Stimulated activated CD4-positive, alpha-beta T cell treated with anti-CD3 and anti-CD28 coated beads, TNF-alpha, amount 100 ng/mL, for 4 hours (primary cell): ENCODE results near the gene JOSD2.

ENCODE experiments used
- DNase-seq, 3 experiments: peaks; one replicate each; pipeline ENCODE4 v3.0.0-alpha.2; 2020; ENCODE audit warnings: low read depth in 3 of 3

JOSD2 gene

GRCh38 chr19:50496189-50497021 is 14.6 kb downstream of the JOSD2 start:
- no peak for DNase-seq

DNA sequence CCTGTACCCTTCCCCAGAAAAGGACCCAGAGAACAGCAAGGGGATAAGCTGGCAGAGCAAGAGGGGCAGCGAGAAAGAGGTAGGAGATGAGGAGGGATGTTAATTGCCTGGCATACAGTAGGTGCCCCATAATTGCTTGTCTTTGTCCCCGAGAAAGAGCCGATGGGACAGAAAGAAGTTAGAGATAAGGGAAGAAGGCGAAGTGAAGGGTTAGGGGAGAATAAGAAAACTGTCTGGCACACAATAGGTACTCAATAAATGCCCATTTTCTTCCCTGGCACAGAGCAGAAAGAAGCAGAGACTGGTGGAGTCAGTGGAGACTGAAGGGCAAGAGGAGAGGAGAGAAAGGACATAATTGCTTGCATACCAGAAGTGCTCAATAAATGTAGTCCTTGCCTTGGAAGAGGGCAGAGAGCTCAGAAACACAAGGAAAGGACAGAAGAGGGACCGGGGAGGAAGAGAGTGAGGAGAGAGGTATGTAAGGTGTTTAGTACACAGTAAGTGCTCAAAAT is 15.9 kb downstream of the JOSD2 start:
- DNase-seq, result no peak

DNA sequence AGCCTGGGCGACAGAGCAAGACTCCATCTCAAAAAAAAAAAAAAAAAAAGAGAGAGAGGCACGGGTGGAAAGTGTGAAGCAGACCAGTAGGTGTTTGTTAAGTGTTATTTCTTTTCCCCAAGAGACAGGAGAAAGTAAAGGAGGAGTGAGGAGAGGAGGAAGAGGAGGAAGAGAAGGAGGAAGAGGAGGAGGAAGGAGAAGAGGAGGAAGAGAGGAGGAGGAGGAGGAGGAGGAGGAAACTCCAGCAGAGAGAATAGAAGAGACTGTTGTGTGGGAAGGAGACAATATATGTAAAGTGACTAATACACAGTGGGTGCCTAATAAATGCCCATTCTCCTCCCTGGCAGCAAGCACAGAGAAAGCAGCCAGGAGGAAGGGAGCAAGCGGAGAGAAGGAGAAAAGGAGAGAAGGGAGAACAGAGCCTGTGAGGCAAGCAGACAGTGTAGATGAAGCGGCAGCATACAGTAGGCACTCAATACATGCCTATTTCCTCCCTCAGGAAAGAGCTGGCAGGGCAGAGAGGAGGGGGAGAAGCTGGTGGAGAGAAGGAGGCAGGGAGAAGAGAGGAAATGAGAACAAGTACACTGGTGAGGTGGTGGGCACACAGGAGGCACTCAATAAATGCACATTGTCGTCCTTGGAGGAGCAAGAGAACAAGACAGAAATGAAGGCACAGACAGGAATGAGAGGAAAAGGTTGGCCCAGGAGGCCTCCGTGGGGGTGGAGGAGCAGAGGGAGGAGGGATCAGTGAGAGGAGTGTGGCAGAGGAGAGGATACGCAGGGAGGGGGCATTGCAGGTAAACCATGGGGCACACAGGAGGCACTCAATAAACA is 16.6 kb downstream of the JOSD2 start:
- DNase-seq, result no peak

- no peak for DNase-seq
Observed at GRCh38 chr19:50493171-50493570, 17.8 kb downstream of the JOSD2 start.

GRCh38 chr19:50492303-50493052 is 18.5 kb downstream of the JOSD2 start:
- DNase-seq, result no peak

DNA sequence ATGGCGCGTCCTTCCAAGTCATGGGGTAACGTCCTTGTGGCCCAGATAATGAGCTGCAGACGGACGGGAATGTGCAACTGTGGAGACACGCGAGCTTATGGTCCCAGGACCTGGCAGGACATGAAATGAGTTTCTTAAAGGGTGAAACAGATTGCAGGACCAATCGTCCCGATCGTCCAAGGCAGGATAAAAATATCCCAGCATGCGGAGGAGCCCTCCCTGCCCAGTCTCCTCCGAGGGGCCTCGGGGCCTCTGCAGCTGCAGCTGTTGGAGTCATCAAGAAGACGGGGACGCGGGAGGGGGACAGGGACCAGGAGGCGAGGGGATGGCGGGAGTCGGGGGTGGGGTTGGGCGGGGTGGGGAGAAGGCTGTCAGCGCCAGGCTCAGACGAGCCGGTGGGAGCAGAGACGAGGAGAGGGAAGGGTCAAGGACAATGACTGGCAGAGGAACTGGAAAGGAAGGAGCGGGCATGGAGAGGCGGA is 20.0 kb downstream of the JOSD2 start:
- DNase-seq, result no peak

GRCh38 chr19:50490411-50490811 is 20.6 kb downstream of the JOSD2 start:
- no peak for DNase-seq

DNA sequence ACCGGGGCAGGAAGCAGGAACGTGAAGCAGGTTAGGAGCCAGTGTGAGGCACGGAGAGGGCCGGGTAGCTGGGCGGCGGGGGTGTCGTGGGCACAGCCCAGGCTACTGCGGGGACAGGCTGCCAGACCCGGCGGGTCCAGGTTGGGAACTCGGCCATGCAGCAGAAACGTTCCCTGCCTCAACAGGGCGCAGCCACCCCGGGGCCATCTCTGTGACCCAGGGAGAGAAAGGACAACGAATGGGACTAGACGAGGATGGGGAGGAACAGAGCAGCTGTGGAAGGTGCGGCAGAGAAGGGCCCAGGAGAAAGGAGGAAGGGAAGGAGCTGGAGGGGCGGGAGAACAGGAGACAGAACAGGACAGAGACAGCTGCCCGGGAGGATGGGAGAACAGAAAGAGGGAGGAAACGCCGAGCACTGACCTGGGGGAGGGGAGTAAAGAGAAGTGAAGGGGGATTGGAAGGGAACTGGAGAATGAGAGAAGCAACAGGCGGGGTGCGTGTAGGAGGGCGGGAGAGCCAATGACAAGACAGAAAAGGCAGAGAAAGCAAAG is 21.5 kb downstream of the JOSD2 start:
- DNase-seq, result no peak

DNA sequence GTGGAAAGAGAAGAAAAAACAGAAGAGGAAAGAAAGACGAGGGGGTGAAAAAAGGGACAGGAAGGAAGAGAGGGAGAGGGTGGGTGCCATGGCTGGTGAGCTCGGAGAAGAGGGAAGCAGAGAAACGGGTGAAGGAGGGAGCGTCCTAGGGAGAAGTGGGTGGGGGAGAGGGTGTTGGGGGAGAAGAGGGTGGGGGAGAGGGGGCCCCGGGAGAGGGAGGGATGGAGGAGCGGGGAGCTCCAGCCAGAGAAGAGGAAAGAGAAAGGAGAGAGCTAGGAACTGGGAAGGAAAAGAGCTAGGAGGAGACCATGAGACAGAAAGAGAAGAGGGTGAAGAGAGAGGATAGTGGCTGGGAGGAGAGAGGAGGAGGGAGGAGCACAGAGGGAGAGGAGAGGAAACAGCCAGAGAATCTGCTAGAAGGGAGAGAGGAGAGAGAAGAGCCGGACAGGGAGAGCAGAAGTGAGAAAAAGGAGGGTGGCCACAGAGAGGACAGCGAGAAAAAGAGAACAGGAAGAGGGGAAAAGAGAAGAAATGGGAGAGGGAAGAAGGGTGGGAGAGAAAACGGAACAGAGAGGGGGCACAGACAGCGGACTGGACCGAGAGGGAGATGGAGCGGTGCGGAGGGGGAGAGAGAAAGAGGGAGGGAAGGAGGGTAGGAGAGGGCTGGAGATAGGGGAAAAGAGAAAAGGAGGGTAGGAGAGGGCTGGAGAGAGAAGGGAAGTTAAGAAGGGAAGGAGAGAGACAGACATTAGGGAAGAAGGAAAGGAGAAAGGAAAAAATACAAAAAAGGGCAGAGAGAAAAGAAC is 22.4 kb downstream of the JOSD2 start:
- no peak for DNase-seq

GRCh38 chr19:50486823-50487515 is 24.0 kb downstream of the JOSD2 start:
- no peak for DNase-seq

DNA sequence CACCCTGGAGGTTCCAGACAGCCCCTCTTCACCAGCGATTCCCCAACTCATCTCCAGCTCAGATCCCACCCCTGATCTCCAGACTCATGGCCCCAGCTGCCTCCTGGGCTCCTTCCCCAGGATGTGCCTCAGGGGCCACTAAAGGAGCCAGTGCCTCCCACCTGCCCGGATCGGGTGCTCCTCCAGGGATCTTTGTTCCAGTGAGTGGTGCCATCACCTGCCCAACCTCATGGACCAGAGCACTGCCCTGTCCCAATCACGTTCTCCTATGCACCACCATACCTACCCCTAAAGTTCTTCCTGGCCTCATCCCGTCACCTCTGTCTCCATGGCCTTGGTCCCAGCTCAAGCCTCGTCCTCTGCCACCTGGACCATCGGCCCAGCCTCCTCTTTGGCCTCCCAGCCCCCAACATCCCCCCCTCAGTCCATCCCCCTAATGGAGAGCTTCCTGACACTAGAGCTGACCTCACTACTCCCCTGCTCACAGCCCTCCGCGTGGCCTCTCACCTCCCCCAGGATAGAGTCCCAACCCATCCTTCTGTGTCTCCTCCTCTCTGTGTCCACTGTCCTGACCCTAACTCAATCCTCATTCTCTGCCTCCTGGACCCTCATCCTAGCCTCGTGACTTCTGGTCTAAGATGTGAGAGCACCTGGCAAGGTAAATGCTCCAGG is 25.6 kb downstream of the JOSD2 start:
- no peak for DNase-seq

DNA sequence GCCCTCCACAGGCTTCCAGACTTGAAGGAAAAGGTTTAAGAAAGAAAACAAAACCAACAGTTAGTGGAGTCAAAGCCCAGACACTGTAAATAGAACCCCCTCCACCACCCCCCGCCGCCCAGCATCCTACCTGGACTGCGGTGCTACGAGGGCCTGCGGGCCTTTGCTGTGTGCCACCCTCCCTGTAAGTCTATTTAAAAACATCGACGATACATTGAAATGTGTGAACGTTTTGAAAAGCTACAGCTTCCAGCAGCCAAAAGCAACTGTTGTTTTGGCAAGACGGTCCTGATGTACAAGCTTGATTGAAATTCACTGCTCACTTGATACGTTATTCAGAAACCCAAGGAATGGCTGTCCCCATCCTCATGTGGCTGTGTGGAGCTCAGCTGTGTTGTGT is 28.1 kb downstream of the JOSD2 start:
- DNase-seq, result no peak

- DNase-seq, result no peak
Observed at GRCh38 chr19:50482271-50482855, 28.6 kb downstream of the JOSD2 start.

DNA sequence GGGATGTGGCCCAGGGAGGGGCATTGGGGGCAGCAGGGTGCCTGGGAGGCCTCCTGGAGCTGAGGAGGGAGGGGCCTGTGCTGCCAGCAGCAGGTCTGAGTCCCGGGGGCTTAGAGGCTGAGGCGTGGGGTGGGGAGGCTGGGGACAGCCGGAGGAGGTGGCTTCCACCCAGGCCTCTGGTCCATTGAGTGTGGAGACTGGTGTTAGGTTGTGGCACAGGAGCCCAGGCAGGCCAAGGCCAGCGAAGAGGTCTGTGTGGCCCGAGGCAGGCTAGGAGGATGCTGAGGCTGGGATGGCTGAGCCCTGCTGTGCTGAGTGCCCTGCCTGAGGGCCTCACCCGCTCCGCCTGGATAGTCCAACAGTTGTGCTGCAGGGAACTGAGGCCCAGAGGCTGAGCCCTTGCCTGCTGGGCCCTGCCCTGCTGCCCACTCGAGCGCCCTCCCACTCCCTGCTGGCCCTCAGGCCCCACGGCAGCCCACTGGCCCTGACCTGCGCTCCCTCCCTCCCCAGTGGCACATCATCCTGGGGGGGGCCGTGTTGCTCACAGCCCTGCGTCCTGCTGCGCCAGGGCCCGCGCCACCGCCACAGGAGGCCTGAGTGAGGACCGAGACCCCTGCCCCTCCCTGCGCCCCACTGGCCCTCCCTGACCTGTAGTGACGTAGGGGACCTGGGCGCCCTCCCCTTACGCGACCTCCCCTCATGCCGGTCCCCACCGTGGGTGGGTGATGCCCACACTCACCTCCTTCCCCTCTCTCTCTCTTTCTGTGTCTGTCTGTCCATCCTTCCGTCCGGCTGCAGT is 29.4 kb downstream of the JOSD2 start:
- no peak for DNase-seq

DNA sequence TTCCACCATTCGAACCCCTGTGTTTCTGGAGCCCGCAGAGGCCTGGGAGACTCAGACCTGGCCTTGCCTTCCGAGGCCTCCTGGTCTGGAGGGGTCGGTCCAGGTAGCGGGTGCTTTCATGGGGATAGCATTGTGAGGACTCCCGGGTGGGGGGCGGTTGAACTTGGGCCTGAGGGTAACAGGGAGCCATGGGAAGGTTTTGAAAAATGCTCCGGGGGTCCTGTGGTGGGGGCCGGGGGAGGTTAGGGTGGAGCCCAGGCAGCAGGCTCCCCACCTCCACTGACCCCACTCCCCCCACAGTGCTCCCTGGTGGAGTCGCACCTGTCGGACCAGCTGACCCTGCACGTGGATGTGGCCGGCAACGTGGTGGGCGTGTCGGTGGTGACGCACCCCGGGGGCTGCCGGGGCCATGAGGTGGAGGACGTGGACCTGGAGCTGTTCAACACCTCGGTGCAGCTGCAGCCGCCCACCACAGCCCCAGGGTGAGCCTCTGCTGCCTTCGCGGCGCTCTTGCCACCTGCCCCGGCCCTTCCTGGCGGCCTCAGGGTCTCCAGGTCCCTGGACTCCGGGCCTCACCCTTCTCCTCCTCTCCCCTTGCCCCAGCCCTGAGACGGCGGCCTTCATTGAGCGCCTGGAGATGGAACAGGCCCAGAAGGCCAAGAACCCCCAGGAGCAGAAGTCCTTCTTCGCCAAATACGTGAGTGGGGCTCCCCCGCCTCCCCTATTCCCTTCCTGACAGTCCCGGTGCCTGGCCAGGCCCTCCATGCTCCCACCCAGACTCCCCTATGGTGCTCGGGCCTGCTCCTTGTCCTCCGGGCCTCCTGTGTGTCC is 30.5 kb downstream of the JOSD2 start:
- no peak for DNase-seq

DNA sequence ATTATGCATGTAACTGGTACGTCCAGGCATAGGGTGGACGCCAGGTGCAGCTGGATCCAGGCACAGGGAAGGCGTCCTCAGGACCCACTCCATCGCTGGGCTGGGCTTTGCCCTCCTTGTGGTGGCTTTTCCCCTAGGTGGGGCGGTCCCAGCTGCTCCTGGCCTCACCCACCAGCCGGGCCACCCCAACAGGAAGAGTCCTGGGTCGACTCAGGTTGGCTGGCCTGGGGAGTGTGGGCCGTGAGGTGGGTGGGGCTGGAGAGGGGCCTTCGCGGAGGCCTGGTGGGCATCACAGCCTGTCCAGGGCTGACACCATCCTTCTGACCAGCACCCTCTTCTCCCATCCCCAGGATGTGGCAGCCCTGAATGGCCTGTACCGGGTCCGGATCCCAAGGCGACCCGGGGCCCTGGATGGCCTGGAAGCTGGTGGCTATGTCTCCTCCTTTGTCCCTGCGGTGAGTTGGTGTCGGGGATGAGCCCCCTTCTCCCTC is 31.2 kb downstream of the JOSD2 start:
- DNase-seq, result no peak
